ENCODE measurements around the gene REXO1.

The REXO1 gene

DNA sequence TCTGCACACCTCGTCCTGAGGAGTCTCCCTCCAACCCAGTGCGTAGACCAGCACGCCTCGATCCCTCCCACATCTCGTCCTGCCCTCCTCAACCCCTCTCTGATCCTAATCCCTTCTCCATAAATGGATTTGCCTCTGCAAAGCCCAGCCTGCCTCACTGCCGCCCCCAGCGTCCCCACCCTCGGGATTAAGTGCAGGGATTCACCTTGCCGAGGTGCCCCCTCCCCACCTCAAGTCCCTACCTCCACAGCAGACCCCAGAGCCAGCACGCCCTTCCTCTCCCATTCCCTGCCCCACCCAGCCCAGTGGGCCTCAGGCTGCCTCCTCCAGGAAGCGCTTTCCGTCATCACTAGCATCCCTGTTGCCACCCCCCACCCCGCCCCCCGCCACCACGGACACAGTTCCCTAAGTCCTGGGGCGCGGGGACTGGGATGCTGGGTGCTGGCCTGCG lies 11.1 kb upstream of the REXO1 start:
- DNase-seq: no peak

DNA sequence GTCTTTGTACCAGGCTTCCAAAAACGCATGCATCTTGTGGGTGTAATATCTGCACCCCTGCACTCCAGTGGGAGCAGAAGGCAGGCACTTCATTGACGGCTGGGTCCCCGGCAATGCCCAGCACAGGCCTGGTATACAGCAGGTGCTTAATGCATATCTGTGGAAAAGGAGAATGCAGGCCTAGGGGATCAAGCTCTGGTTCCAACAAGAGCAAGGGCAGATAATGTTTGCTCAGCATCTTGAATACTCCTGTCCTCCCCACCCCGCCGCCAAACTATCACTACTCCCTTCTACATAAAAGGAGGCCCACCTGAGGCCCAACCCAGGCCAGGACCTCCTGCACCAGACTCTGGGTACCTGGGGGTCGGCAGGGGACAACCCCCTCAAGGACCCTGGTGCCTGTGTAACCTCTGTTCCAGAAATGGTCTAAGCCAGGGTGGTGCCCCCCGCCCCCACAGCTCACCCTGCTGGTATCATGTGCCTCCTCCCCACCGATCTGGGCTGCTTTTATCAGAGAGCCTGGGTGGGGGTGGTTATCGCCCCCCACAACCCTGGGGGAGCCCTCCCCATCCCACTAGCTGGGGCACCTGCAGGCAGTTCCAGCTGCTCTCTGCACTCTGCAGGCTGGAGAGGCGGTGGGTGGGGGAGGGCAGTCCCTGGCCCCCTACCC lies 10.3 kb upstream of the REXO1 start:
- DNase-seq: no peak

DNA sequence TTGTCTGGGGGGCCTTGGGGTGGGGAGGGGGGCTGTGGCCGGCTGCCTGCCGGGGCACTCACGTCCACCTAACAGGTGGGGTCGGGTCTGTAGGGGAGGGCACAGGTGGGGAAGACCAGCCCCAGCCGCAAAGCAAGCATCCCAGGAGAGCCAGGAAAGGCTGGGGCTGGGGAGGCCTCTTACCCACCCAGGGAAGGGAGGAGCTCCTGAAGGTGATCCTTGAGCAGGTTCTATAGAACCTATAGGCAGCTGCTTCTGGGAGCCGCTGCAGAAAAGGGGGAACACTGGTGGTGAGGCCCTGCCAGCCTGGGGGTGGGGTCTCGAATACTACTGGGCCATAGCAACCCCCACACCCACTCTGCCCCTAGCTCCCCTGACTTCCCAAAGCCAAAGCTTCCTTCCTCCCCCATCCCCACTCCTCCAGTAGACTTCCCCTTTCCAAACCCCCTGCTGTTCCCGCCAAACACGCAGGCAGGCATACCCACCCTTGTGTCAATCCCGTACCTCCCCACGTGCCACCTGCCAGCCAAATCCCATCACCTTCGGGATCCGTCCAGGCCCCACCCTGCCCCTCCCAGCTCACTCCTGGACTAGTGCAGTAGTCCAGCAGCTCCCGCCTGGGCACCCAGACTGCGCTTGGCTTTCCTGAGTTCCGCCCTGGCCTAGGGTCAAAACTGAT lies 9.5 kb upstream of the REXO1 start:
- no peak for DNase-seq

DNA sequence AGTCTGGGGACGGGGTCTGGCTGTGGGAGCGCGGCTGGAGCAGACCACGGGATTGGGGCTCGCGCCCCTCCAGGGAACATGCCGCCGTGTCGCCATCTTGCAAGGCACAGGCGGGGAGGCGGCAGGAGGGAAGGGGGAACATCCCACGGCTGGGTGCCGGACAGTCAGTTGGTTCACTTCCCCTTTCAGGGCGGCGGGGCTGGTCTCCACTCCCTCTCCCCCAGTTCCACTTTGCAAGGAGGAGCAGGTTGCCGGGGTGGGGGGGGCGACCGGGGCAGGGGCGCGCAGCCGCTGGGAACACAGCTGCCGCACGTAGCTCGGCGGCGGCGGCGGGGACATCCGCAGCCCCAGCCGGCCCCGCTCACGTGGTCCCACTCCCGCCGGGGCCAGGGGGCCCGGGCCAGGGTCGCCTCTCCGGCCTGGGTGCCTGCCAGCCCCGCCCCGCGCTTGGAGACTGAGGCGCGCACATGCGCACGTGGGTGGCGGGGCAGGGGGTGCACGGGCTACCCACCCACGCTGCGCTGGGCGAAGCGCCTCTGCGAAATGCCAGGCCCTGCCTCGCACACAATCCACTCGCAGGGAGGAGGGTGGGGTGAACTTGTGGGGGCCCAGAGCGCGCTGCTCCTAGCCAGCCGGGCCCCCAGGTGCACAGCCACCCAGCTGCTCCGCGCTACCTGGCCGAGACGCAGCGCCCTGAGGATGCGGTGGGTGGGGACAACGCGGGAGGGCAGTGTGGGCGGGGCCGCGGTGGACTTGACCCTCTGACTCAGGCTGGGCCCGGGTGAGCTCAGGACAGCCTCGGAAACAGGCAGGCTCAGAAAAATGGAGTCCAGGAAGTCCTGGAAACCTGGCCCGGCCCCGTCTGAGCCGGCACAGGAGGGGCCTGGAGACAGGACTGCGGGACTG lies 8.7 kb upstream of the REXO1 start:
- no peak for DNase-seq

DNA sequence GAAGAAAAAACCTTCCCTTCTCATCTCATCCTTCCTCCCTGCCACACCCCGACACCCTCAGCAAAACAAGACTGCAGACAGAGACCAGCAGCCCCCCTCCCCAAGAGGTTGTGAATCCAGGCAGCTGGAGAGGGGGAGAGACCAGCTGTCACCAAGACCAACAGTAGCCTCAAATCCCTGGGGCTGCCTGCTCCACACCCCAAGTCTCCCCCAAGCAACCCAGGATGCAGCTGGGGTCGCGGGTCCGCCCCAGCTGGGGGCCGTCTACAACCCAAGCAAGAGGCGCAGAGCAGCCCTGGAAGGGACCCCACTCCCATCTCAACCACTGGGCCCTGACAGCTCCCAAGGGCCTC lies 8.0 kb upstream of the REXO1 start:
- no peak for DNase-seq

DNA sequence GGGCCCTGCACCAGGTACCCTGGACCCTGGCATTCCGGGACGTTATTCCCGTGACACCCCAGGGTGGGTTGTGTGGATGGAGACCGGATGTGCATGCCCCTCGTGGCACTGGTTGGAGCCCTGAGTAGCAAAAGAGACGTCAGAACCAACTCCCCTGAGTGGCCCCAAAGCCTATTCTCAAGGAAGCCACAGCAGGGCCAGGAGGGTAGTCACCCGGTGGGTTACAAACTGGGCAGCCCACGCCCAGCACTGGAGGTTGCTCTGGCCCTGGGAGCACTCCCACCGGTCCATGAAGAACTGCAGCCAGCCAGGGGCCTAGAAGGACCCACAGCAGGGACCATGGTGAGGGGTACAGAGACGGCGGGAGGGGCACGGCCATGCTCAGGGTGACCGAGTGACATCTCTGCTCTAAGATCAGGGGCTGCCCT lies 7.6 kb upstream of the REXO1 start:
- DNase-seq: no peak

DNA sequence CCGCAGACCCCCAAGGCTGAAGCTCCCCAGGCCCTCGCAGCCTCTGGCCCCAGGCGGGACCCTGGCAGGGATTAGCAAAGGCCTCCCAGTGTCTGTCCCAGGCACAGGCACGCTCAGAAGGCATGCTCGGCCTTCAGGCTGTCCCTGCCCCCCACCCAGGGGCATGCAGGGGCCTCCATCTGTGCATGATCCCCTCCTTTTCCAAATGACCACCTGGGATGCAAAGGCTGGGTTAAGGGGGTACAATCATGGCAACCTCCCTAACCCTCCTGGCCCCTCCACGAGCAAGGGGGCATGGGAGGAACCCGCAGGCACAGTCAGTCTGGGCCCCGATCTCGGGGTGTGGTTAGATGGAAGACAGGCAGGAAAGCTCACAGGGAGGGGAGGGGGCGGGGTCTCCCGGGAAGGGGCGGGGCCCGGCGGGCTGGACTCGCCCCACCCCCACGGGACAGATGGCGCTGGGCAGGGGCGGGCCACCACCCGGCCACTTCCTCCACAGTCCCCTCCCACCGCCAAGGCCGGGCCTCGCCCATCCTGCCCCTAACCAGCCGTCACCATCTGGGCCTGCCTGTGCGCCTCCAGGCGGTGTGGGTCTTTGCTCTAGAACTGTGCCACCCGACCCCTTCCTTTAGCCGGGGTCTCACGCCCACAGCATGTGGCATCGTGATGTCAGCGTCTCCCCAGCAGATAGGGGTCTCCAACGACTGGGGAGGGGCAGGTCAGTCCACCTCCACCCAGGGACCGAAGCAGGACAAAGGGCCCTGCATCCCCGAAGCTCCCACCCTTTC lies 7.0 kb upstream of the REXO1 start:
- no peak for DNase-seq

DNA sequence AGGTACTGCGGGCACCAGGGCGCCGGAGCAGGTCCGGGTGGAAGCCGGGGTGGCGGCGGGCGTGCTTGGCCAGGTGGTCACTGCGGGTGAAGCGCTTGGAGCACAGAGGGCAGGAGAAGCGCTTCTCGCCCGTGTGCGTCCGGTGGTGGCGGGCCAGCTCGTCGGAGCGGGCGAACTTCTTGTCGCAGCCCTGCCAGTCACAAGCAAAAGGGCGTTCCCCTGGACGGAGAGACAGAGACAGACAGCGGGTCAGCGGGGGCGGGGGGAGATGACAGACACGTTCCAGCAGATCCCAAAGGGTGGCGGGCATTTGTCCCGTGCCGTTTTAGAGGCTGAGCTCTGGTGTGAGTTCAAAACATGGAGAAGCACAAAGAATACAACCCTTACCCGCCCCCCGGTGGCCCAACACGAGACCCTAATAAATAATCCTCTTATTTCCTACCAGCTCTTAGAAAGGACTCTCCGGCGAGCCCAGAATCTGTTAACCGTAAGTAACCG lies 6.3 kb upstream of the REXO1 start:
- no peak for DNase-seq

DNA sequence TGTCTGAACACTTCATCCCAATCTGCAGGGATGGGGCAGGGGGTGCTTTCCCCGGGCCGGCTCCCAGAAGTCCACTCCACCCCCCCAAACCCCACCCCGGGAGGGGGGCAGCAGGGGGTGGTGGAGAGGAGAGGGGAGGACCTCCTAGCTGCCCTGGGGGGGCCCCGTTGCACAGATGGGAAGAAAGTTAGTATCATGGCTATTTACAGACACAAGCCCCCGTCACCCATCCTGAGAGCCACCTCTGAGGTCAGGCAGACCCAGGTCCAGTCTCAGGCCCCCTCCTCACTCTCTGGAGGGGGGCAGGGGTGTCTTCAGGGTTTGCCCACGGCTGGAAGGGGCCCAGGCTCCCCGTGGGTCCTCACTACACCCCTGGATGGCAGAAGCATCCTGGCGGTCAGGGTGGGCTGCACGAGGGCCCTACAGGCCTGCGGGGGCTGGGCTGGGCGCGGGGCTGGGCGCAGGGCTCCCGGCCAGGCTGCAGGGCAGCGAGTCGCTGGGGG lies 5.8 kb upstream of the REXO1 start:
- no peak for DNase-seq

DNA sequence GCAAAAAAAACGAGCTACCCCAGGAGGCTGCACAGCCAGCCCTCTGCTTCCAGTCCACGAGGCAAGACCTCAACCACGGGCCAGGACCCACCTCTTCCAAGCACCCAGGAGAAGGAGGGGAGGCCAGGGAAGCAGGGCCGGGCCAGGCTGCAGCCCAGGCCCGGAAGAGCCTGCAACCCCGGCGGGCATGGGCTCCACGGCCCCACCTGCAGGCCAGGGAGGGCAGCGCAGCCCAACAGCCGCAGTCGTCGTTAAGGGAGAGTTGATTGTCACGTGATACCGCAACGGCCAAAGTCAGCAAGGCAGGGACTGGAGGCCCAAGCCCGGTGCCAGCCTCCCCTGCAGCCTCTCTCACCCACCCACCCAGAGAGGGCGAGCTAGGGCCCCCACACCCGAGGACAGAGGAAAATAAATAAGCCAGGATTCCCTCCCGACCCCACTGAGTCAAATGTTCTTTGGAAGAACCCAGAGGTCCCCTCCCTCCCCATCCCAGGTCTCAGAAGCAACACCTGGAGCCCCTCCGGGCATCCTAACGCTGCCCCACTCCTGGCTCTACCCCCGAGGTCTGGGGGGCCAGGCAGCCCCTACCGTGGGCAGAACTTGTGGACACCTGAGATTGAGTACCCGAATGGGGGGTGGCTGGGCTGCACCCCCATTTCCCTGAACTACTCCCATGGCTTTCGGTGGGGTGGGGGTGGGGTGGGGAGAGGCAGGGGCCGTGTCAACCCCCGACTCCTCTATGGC lies 5.2 kb upstream of the REXO1 start:
- DNase-seq: peak; percentile 39

DNA sequence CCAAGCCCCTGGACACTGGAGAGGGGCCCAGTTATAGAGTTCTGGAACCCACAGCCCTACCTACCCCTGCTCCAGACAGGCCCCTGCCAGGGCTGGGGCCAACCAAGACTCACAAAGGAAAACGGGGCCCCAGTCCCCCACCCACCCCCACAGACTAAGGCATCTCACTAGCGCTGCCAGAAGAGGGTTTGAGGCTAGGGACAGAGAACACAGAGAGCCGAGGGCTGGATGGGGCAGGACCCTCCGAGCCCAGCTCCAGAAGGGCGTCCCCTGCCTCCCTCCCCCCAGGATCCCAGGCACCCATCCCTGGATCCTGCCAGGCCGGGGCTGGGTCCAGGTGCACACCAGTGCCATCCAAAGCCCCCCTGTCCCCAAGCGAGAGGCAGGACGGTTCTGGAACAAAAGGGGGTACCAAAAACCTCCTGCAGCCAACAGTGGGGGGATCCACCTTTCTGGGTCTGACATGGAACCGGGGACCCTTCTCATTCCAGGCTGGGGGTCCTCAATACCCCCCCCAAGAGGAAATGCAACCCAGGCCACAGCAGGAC lies 4.4 kb upstream of the REXO1 start:
- DNase-seq: no peak

DNA sequence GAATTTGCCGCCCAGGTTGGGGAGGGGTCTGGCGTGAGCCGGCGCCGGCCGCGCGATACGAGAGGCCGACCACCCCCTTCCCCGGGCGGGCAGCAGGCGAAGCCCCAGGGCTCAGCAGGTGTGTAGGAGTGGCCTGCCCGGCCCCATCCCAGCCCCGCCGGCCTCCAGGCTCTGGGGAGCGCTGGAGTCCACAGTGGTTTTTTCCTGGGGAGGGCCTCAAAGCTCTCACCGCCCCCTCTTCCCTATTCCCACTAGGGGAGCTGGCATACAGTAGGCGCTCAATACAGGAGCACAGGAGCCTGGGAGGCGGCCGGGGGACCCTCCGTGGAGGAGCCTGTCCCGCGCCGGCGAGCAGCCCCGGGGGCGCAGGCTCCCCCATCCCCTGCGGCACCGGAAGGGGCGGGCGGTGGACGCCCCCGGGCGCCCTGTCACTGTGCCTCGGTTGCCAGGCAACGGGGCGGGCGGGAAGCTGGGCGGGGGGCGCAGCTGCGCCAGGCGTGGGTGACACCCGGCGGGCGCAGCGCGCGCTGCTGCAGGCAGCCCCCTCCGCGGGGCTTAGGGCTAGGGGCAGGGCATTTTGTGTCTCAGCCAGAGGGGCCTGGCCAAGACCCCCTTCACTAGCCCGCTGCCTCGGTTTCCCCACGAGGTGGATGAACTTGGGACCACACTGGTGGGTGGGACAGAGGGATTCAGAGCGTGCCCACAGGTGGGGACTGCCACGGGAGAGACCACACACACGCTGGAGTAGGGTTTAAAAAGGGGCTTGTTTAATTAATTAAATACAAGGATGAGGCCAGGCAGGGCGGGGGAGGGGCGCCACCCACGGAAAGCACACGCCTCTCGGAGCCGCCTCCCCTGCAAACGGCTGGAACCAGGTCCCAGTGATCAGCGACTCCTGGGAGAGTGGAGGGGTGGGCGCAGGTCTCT lies 3.6 kb upstream of the REXO1 start:
- no peak for DNase-seq

DNA sequence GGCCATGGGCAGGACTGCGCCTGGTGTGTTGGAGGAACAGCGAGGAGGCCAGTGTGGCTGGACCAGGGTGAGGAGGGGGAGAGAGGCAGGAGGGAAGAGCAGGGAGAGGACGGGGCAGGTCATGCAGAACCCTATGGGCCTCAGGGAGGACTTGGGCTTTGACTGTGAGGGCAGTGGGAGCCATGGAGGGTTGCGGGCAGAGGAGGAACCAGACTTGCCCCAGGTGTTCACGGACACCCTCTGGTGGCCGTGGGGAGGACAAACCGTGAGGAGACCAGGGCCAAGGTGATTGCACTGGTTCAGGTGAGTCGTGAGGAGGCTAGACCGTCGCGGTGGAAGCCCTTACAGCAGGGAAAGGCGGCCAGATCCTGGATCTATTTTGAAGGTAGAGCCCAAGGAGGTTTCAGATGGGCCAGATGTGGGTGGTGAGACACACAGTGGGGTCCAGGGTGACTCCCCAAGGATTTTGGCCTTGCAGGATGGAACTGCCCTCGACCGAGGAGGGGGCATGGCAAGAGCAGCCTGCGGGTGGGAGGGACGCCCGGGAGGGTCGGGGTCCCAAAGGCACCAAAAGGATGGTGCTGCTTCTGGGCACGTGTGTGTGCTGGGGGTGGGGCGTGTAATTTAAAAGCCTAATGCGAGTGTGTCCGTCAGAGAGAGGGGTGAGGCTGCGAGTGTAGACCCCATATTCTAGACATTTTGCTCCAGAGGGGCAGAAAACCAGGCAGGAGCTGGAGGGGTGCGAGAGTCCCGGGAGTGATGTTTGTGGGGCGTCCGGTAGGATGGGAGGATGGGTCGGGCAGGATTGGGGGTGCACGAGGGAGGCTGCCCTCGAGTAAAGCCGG lies 2.7 kb upstream of the REXO1 start:
- DNase-seq: no peak

DNA sequence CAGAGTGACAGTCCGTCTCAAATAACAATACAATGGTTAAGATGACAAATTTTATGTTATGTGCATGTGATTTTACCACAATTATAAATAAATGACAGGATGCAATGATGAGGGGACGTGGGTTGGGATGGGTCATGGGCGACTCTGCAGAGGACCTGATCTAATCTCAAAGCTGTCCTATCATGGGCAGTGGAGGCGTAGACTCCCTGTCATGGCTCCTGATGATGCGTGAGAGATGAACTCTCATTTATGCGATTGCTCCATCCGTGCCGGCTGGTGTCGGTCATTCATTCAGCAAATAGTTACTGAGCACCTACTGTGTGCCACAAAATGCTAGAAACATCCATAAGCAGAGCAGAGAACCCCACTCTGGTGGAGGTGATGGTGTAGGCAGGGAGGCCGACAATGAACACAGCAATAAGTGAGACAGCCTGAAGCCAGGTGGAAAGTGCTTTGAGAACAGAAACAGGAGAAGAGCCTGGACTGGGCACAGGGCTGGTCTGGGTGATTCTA lies 1.7 kb upstream of the REXO1 start:
- DNase-seq: no peak

DNA sequence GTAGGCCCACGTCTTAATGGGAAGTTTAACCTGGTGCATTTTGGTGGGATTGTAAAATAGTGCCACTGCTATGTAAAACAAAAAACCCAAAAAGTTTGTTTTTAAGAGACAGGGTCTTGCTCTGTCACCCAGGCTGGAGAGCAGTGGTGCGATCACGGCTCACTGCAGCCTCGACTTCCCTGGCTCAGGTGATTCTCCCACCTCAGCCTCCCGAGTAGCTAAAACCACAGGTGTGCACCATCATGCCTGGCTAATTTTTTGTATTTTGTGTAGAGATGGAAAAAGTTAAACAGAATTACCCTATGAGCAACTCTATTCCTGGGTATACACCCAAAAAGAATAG lies 820 bp upstream of the REXO1 start:
- no peak for DNase-seq

DNA sequence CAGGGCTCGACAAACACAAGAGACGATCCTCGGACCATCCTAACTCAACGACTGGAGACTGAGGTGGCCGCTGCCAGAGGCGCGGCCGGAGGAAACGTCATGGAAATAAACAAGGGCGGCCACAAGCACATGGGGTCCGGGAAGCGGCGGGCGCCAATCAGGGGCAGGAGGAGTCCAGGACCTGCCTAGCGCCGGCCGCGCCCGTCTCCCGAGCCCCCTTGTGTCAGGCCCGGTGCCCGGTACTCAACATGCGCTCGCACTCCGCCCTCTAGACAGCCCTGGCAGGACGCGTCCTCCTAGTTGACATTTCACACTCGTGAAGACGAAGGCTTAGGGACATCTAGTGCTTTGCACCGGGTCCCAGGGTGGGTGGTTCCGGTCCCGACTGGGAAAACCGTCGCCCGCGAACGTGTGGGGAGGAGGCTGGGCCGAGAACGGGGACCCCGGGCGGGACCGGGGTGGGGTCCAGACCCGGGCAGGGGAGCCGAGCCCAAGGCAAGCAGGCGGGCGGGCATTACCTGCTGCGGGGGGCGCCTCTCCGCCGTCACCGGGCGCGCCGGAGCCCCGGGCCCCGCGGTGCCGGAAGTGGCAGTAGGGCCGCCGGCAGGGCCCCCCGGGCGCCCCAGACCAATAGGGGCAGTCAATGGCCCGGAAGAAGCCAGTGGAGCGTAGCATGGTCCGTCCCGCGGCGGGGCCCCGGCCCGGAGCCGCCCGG lies 442 bp downstream of the REXO1 start:
- DNase-seq: no peak

DNA sequence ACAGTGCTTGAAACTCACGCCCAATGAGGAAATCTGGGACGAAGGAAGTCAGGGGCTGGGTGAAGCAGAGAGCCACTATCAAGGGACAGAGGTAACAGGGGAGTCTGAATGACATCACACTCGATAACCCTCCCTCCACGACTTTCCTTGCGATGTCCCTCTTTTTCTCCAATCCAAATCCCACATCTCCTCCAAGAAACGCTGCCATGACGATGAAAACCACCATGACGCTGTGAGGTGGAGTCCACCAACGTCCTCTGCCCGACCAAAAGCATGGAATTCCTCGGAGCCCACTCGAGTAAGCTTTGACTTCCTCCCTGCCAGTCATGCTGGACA lies 967 bp downstream of the REXO1 start:
- no peak for DNase-seq

DNA sequence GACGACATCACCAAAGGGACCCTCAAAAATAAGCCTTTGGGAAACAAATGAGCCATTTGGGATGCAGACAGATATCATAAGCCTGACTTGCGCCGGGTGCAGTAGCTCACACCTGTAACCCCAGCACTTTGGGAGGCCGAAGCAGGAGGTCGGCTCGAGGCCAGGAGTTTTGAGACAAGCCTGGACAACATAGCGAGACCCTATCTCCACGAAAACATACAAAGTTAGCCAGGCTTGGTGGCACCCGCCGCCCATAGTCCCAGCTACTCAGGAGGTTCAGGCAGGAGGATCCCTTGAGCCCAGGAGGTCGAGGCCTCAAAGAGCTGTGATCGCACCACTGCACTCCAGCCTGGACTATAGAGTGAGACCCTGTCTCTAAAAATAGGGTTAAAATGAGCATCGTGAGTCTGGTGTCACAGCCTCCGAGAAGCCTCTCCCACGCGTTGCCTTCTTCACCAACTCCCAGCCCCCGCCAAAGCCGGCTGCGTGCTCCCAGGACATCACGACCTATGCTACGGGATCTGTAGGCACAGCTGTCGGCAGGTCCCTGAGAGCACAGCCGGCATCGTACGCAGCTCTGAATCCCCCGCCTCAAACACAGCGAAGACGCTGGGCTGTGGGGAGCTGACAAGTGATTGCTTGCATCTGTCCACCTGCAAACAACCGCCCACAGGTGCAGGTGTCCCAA lies 1.6 kb downstream of the REXO1 start:
- DNase-seq: no peak
